ENCODE results near the gene MRPL23.

The MRPL23 gene

DNA sequence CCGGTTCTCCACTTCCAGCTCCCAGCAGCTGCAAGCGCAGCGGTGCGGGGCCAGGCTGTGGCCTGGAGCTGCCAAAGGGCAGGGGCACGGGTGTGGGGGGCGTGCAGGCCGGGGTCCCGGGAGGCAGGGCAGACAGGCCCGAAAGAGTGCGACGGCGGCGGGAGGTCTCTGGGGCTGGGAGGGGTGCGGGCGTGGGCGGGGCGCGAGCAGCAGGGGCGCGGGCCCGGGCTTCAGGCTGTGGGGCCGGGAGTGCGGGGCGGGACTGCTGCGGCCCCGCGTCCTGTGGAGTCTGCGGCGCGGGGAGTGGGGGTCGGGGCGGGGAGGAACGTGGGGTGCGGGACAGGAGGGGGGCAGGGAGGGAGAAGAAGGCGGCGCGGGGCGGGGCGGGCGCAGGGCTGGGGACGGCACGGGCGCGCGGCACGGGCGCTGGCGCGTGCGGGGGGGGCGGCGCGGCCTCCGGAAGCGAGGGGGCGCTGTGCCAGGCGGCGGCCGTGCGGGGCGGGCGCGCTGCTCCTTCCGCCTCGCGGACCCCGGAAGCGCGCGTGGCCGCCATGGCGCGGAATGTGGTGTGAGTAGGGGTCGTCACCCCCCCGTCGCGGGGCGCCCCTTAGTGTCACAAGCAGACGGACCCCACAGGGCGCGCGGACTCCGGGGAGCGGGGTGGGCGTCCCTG, at the start of gene MRPL23:
Gene MRPL23, plus strand, starts transcription at position 521 of the 673 bp plus-strand sequence. Its CDS starts 31 bp downstream, at position 552.
- no peak for DNase-seq

DNA sequence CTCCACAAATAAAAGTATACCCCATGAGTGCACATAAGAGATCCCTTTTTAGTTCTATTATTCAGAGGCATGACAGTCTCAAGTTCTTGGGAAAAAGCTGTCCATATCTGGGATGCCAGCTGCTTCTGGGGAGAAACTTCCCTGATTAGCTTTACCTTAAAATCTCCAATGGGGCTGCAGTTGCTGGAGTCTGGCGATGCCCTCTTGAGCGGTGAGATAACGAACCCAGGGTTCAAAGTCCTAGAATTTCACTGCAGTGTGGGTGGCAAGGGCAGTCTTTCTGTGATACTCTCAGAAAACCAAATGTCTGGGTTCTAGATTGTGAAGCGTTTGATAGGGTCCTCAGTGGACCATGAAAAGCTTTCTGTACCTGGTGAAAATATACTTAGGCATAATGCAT, 48.0 kb upstream of the MRPL23 start:
- no peak for DNase-seq

DNA sequence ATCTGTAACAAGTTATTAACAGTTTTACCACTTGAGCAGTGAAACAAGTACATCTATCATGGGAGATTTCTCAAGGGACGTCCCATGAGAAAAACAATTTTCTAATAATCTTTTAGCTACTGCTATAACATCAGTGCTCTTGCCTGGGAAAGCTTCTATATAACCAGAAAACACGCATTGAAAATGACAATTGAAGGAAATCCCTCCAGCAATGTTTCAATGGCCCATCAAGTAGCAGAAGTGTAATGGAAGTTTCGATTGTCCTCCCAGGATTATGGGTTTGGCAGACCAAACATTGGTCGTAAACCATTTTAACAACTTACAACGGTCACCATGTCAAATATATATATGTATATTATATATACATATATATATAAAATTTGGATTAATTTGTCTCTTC, 47.4 kb upstream of the MRPL23 start:
- DNase-seq: no peak

DNA sequence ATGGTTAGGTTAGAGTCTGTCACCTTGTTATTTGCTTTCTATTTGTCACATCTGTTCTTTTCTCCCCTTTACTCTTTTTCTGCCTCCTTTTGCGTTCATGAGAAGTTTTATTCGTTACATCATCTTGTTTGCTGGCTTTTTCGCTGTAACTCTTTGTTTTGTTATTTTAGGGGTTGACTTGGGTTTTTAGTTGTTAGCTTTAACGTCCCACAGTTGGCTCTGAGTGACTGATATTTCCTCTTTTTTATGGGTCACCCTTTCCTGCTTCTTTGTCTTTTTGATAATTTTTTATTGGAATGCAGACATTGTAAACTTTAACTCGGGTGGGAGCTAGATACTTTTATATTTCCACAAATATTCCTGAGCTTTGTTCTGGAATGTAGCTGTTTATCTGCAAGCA, 41.0 kb upstream of the MRPL23 start:
- DNase-seq: no peak

DNA sequence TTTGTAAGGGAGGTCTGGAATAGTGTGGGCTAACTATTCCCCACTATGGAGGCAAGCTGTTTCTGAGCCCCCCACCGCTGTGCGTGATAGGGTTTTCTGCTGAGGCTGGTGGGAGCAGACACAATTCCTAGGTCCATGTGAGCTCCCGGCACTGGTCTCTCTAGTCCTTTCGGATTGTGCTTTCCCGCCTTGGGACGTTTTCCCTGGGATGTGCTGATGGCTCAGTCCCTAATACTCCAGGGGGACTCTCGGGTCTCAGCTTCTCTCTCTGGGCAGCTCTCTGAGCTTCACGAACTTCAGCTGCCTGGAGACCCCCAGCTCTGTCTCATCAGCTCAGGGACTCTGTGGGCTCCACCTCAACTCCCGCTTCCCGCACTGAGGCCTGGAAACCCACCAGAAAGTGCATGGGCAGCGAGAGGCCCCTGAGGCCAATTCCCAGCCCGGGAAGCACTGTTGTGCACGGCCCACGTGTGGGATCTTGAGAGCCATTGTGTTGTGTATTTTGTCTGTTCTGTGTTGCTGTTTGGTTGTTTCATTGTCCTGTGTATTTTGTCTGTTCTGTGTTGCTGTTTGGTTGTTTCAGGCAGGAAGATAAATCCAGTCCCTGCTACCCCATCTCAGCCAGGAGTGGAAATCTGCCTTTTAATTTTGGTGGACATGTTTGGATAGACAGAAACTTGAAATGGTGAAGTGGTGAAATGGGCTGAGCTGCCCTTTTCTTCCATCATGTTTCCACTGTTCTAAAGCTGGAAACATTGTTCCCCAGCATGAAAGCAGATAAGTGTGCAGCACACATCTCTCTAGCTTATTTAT, 40.3 kb upstream of the MRPL23 start:
- DNase-seq: no peak

DNA sequence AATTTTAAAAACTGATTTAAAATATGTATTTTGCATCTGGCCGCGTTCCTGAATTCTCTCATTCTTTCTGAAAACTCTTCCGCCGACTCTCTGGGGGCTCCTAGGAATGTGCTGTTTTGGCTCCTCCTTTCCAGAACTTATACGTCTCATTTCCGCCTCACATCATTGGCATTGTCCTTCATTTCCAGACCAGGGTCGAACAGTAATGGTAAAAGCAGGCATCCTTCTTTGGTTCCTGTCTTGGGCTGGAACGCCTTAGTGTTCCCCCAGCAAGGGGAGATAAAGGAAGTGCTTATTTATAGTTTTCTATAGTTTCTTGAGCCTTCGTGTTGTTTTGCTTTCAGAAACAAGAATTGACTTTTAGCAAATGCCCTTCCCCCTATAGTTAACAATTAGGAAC, 38.5 kb upstream of the MRPL23 start:
- DNase-seq: no peak

DNA sequence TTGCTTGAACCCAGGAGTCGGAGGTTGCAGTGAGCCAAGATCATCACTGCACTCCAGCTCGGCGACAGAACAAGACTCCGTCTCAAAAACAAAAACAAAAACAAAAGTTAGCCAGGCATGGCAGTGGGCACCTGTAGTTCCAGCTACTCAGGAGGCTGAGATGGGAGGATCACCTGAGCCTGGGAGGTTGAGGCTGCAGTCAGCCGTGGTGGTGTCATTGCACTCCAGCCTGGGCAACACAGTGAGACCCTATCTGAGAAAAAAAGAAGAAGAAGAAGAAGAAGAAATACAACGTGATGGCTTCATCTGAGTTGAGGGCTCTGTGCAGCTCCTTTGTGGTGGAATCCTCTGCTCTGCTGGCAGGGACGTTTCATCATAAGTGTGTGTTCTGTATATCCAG, 37.6 kb upstream of the MRPL23 start:
- no peak for DNase-seq

DNA sequence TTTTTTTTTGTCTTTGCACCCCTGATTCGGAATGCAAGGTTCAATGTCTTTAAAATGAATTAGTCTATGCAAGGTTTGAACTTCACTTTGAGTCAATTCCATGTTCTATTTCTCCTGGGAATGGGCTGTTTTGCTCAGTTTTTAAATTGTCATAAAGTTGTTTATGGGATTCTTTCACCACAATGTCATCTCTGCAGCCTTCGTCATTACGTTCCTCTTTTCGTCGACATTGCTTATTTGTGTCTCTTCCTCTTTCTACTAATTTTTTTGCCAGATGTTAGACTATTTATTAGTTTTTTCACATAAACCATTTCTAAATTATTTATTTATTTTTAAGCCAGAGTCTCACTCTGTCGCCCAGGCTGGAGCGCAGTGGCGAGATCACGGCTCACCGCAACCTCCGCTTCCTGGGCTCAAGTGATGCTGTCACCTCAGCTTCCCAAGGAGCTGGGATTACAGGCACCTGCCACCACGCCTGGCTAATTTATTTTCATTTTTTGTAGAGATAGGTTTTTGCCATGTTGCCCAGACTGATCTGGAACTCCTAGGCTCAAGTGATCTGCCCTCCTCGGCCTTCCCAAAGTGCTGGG, 34.7 kb upstream of the MRPL23 start:
- DNase-seq: no peak

DNA sequence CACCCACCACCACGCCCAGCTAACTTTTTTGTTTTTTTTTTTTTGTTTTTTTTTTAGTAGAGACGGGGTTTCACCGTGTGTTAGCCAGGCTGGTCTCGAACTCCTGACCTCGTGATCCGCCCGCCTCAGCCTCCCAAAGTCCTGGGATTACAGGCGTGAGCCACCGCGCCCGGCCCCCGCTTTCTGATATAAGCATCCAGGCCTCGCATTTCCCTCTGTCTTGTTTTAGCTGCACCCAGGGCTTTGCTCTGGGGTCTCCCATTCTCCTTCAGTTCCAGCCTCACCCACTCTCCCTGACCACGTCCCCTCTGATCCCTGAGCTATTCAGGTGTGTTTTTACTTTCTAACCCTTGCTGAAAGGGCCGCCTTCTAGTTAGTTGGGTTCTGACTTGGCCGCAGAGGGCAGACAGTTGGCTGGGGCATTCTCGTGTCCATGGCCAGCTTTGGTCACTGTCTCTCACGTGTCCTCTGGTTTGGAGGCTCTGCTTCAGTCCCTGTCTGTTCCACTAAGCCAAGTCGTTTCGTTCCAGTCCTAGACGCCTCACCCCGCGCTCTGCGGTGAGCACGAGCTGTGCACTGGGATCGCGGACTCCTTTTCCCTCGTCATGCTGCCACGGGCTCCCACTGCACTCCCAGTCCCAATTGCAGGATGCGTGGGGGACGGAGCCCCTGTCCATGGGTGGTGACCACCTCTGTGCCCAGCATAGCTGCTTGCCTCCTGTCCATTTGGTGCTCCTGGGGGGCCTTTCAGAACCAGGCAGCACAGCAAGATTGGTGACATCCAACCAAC, 33.7 kb upstream of the MRPL23 start:
- no peak for DNase-seq

DNA sequence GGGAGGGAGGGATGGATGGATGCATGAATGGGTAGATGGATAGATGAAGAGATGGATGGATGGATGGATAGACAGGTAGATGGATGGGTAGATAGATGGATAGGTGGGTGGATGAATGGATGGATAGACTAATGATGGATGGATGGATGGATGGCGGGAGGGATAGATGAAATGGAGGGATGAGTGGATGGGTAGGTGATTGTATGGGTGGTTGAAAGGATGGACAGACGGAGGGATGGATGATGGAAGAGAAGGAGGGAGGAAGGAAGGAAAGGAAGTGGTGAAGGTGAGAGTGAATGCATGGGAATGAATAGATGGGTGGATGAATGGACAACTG, 31.4 kb upstream of the MRPL23 start:
- DNase-seq: no peak

DNA sequence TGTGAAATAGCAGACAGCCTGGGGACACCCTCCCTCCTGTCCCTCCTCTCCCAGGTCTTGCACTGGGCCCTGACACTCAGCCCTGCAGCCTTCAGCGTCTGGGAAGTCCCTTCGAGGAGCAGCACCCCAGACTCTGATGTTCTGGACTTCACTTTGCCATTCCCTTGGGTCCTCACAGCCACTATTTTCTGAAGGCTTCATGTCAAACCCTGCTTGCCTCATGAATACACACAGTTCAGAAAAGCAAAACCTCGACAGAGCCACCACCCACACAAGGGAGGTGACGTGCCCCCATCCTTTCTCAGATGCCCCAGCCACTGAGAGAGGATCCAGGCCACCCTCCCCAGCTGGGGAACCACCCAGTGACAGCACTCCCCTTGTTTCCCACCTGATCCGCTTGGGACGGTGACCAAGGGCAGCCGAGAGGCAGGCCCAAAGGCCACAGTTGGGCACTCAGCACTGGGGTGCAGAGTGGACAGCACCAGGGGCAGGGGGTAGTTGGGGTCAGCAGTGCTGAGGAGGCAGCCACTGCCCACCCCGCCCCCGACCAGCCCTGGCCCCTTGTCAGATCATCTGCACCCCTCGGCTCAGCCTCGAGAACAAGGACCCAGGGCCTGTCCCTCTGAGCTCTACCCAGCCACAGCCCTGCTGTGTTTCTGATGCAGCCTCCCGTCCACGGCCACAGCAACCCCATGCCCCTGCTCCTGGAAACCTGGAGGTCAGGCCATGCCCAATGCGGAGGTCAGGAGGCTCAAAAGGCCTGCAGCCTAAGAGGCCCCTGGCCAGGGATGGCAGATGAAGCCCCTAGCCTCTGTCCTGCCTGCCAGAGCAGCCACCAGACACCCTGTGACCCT, 30.8 kb upstream of the MRPL23 start:
- DNase-seq: no peak

DNA sequence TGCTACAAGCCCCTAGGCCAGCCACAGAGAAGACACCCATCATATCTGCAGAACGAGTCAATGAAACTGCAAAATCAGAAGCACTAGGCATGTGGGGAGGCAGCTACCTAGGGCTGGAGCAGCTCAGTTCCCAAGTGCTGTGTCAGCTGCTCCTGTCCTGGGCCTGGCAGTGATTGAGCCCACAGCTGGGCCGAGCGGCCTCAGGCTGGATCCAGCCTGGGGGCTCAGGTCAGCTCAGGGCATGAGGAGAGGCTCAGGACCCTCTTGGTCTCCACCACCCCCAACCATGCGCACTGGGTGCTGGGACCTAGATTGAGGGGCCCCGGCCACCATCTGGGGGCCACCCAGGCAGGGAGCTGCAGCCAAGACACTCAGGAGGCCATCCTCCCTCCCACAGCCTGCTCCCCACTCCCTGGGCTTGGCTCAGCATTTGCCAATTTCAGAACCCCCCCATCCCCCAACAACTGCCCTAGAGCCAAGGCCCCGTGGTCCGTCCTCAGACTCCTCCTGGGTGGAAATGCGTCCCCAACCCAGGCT, 30.1 kb upstream of the MRPL23 start:
- DNase-seq: no peak

DNA sequence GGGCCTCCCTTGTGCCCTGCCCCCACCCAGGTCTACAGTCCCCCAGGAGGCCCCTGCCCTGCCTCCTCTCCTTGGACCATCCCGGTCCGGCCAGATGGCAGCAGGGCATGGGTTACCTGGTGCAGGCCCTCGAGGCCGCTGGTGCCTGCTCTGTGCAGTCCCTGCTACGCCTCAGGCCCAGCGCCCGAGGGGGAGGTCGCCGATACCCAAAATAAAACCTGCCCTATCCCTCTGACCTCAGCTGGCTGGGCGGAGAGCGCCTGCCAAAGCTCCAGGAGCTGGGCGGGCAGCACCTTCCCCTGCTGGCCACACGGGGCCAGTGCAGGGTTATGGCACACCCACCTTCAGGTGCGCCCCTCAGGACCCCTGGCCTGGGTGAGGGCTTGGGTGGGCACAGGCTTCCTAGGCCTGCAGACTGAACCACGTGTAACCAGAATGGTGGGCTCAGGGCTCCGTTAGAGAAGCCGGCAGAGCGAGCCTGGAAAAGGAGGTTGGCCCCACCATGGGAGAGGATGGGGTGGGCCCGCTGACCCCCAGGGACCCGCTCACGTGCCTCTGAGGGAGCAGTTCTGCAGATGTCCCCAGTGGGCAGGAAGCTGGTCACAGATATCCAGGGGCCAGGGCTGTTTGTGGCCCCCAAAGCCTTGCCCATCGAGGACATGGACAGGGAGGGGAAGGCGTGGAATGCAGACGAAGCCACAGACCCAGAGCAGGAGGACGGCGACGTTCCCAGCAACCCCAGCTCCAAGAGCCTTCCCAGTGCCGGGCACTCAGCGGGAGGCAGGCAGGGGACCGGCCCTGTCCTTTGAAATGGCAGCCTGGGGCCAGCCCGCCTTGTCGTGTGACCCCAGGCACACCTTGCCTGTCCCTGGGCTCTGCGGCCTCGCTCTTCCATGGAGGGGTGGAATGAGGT, 29.4 kb upstream of the MRPL23 start:
- no peak for DNase-seq

DNA sequence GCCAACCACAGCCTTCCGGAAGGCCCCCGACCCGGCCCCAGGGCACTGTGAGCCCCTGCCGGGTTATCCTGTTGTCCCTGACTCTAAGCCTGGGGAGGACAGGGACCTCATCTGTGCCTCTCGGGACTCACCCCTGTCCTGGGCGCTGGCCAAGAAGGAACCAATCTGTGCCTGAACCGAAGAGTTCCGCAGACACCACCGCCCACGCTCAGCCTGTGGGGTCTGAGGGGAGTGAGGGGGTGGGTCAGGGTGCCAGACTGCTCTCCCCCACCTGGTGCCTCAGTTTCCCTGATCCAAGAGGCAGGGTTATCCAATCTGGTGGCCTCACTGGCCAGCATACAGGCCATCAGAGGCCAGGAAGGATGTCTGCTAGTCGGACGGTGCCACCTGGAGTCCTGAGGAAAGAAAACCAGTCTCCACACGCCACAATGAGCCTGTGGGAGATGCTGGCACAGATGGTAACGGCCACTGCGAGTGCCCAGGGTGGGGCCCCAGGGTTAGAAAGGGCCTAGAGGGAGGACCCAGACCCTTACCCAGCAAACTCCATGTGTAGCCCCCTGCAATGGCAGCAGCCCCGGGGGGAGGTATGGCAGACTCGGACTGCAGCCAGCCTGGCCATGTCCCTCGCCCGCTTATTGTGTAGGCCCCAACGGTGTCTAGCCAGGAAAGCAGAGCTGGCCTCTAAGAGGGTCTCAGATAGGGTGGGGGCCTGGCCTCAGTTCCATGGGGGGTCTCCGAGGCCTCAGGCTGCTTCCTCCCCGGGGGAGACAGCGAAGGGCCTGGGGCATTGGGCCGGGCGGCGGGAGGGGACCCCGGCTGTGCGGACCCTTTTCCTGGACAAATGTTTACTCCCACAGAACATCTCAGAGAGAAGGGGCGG, 28.5 kb upstream of the MRPL23 start:
- no peak for DNase-seq

DNA sequence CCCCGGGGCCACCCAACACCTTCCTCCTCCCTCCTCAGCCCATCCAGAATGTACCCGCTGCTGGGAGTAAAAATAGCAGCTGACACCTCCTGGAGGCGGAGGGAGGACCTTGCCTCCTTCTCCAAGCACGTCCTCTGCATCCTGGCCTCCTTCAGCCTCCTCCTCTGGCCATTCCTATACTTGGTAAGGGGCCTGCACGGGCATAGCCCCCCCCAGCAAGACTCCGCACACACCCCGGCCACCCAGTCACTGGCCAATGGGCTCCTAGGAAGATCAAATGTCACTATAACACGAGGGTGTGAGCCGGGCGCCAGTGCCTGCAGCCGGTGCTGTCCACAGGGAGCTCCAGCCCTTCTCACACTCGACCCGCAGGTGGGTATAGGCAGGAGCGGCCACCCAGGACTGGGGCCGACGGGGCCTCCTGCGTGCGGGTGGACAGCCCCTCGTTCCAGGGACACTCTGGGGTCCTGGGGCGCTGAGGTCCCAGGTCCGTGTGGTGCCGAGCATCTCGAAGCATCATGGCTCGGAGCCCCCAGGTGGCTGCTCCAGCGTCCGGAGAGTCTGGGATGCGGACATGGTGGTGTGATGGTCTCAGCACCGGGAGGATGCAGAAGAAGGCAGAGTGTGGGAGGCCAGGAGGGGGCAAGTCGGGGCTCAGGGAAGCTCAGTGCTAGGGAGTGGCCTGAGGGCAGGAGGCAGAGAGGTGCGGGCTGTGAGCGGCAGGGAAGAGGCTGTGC, 27.6 kb upstream of the MRPL23 start, which contains the start of gene TNNT3:
Gene TNNT3, plus strand, starts transcription at position 313 of the 737 bp plus-strand sequence. CDS start 3,172 bp downstream, outside the sequence.
- DNase-seq: no peak

DNA sequence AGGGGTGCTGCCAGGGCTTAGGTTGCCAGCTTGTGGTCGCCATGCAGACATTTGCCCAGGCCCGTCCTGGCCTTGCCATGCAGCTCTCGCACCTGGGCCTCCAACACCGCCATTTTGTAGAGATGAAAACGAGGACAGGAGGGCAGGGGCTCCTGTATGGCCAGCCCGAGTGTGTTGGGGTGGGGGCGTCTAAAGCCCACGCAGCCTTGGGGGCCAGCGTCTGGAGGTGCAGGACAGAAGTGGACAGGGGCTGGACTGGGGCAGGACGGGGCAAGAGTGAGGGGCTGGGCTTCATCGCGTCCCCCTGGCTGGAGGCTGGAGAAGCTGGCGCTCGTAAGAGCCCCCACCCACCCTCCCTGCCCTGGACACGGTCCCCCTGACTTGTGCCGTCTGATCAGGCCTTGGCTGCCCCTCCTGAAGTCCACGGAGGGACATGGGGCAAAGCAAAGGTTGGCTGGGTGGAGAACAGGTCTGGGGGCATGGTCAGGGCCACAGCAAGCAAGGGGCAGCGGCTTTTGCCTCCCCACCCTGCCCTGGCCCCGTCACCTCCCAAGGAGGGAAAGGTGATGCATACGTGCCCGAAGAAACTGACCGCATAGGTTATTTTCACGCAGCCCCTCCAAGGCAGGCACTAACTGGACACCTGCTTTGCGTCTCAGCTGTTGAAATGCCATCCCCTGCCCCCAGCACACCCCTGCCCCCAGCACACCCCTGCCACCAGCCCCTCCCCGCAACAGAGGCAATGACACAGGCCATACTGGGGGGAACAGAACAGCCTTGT, 26.8 kb upstream of the MRPL23 start:
- no peak for DNase-seq

DNA sequence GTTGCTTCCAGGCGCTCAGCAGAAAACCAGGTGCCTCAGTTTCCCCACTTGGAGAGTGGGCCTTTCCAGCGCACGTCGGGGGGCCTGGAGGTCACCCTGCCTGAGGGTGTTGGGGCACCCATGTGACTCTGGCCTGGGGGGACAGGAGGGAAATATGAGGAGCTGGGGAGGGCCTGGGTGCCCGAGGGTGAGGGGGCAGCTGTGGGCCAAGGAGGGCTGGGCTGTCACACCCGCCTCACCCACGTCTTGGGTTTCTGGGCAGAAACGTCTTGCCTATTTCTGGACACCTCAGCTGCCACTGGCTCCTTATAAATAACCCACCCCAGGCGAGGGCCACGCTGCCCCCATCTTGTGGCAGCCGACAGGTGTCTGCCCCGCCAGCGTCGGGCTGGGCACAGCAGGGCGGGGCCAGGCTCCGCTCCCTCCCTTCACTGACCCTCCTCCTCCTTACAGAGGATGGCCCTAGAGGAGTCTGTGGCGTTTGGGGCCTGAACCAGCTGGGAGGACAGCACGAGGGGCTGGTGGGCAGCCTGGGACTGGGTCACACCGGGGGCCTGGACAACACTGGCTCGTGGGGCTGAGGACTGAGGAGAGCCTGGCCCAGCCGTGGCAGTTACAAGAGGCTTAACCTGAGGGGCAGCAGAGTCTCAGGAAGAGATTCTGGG, 26.1 kb upstream of the MRPL23 start:
- no peak for DNase-seq

Measured in cerebellar nuclear complex (tissue), 1 donor.